HK-2 (cell line): ENCODE data around the gene SLC8A1.

Experiments used
- DNase-seq: peaks from one replicate; pipeline ENCODE4 v3.0.0-alpha.2; 2018; ENCODE audit not compliant: unreplicated experiment

The SLC8A1 gene

GRCh38 chr2:40155728-40156127 lies 296.2 kb downstream of the SLC8A1 start:
- no peak for DNase-seq

- DNase-seq = no peak
These were observed 301.6 kb downstream of the SLC8A1 start for GRCh38 chr2:40150266-40150665.

GRCh38 chr2:40148334-40148733 lies 303.6 kb downstream of the SLC8A1 start:
- DNase-seq = no peak

GRCh38 chr2:40147360-40147759 lies 304.5 kb downstream of the SLC8A1 start:
- DNase-seq = no peak

GRCh38 chr2:40144022-40144421 lies 307.9 kb downstream of the SLC8A1 start:
- DNase-seq = no peak

GRCh38 chr2:40138314-40138713 lies 313.6 kb downstream of the SLC8A1 start:
- DNase-seq = no peak

GRCh38 chr2:40131081-40131704 lies 320.7 kb downstream of the SLC8A1 start:
- no peak for DNase-seq

GRCh38 chr2:40130251-40130994 lies 321.5 kb downstream of the SLC8A1 start:
- DNase-seq = no peak

GRCh38 chr2:40129725-40130124 lies 322.2 kb downstream of the SLC8A1 start:
- no peak for DNase-seq

GRCh38 chr2:40128796-40129195 lies 323.1 kb downstream of the SLC8A1 start:
- no peak for DNase-seq

GRCh38 chr2:40127890-40128557 lies 323.9 kb downstream of the SLC8A1 start:
- DNase-seq = no peak

- no peak for DNase-seq
These were observed 324.7 kb downstream of the SLC8A1 start for GRCh38 chr2:40127146-40127545.

- DNase-seq = no peak
These were observed 325.9 kb downstream of the SLC8A1 start for GRCh38 chr2:40126006-40126405.

- DNase-seq = no peak
These were observed 328.1 kb downstream of the SLC8A1 start for GRCh38 chr2:40123746-40124145.

- no peak for DNase-seq
These were observed 328.6 kb downstream of the SLC8A1 start for GRCh38 chr2:40123326-40123725.

GRCh38 chr2:40120957-40121356 lies 330.9 kb downstream of the SLC8A1 start:
- DNase-seq = no peak

- DNase-seq = no peak
These were observed 331.9 kb downstream of the SLC8A1 start for GRCh38 chr2:40120026-40120425.

GRCh38 chr2:40118622-40119021 lies 333.3 kb downstream of the SLC8A1 start:
- no peak for DNase-seq

GRCh38 chr2:40115894-40116293 lies 336.0 kb downstream of the SLC8A1 start:
- DNase-seq = no peak

- DNase-seq = no peak
These were observed 336.5 kb downstream of the SLC8A1 start for GRCh38 chr2:40115348-40115747.

GRCh38 chr2:40113997-40114396 lies 337.9 kb downstream of the SLC8A1 start:
- no peak for DNase-seq

- DNase-seq = no peak
These were observed 338.5 kb downstream of the SLC8A1 start for GRCh38 chr2:40113272-40113968.
